ENCODE measurements around the gene HOMER2. TPM values are rescaled to one million over a fixed set of nuclear protein-coding genes. Genes with fewer than 3 reads are reported as not detected.

Gene HOMER2
- total and polyA plus RNA-seq, 8 donors: 2.9 to 144 (median 70.7) TPM

DNA sequence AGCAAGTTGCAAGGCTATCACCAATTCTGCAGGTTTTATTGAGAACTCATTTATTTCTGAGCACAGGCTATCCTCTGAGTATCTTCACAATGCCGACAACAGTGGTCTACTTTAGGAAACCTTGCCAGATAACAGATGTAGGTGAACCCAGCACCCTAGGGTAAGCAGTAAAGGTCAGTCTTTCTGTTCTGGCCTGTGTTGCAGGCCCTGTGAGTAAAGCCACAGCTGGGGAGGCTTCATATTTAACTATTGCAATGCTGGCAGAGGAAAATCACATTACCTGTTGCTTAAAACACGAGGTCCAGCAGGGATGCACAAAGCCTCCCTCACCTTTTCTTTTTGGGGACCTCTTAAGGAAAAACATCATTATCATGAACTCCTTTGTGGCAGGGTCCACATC, 87.6 kb downstream of the HOMER2 start:
- no peak overlapping the region for H3K27ac ChIP-seq
- peak in 1 of 2 donors; percentile 3 for DNase-seq

DNA sequence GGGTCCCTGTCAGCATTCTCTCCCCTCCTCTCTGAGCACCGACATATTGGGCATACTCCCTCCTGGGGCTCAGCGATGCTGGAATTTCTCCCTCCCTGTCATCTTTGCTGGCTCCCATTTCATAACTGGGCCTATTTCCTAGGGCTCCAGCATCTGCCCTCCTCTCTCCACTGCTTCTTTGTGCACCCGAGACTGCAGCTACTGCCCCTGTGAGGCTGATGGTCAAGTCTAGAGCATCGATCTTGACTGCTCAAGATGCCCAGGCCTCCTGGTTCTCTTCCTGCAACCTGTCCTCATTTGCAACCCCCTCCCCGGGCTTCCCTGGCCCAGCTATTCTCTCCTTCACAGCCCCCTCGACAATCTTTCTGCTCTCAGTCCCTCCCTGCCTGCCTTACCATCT, 89.6 kb downstream of the HOMER2 start:
- H3K4me3 ChIP-seq: no peak overlapping the region
- no peaks in the 10 kb centered on the region for H3K4me1 ChIP-seq
- no peak overlapping the region for H3K27ac ChIP-seq
- 80 to 93% (median 90%) methylated on average over 6 of the region's 6 CpGs for WGBS, 5 donors
- peak in 1 of 2 donors; percentile 16 for DNase-seq
- intact Hi-C loops (cut with DNase I; ENCODE audit: low total_unique reads): no loop called here
- TF ChIP-seq POLR2A (IDR thresholded peaks at IDR 0.05) (no peak), POLR2AphosphoS5 (IDR thresholded peaks at IDR 0.05) (no peak), EP300 (IDR thresholded peaks at IDR 0.05) (no peak)
- TF ChIP-seq, protein P1, sequence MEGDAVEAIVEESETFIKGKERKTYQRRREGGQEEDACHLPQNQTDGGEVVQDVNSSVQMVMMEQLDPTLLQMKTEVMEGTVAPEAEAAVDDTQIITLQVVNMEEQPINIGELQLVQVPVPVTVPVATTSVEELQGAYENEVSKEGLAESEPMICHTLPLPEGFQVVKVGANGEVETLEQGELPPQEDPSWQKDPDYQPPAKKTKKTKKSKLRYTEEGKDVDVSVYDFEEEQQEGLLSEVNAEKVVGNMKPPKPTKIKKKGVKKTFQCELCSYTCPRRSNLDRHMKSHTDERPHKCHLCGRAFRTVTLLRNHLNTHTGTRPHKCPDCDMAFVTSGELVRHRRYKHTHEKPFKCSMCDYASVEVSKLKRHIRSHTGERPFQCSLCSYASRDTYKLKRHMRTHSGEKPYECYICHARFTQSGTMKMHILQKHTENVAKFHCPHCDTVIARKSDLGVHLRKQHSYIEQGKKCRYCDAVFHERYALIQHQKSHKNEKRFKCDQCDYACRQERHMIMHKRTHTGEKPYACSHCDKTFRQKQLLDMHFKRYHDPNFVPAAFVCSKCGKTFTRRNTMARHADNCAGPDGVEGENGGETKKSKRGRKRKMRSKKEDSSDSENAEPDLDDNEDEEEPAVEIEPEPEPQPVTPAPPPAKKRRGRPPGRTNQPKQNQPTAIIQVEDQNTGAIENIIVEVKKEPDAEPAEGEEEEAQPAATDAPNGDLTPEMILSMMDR (IDR thresholded peaks at IDR 0.05): no peak
- no peaks in the 10 kb centered on the region for H3K27me3 ChIP-seq
- peaks cover 0 to 23% (median 11%) of the 10 kb centered on the region in 4 donors for H3K36me3 ChIP-seq
- H3K9me3 ChIP-seq: no peaks in the 10 kb centered on the region

More for the DNA sequence above, 87.6 kb downstream of the HOMER2 start:
- H3K4me3 ChIP-seq: no peak overlapping the region
- H3K36me3 ChIP-seq: peaks cover 0 to 13% (median 4%) of the 10 kb centered on the region in 4 donors
- intact Hi-C loops (cut with DNase I; ENCODE audit: low total_unique reads): no loop called here
- no peaks in the 10 kb centered on the region for H3K4me1 ChIP-seq
- H3K9me3 ChIP-seq: no peaks in the 10 kb centered on the region
- 74 to 87% (median 82%) methylated on average over 2 of the region's 2 CpGs for WGBS, 5 donors
- TF ChIP-seq, protein P1 (IDR thresholded peaks at IDR 0.05): no peak
- TF ChIP-seq EP300 (IDR thresholded peaks at IDR 0.05): no peak
- TF ChIP-seq POLR2A (IDR thresholded peaks at IDR 0.05): no peak
- no peak for TF ChIP-seq POLR2AphosphoS5 (IDR thresholded peaks at IDR 0.05)
- no peaks in the 10 kb centered on the region for H3K27me3 ChIP-seq

DNA sequence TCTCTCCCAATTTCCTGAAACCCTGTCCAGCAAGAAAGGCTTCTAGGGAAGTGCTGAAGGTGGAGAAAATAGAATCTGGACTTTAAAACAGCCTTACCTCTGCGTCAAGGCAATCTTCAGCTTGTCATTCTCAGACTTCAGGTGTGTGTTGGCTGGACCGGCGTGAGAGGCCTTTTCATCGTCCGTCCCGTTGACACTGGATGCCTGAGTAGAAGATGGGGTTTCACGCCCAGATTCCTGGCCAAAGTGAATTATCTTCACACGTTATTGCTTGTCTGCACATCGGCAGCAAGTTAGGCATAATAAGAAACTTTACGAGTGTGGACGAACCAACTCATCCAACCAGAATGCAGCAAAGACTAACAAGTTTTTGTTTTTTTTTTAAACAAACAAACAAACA, 93.6 kb downstream of the HOMER2 start:
- H3K27ac ChIP-seq: no peak overlapping the region
- no peaks in the 10 kb centered on the region for H3K27me3 ChIP-seq
- intact Hi-C loops (cut with DNase I; ENCODE audit: low total_unique reads): no loop called here
- WGBS, 5 donors: 94 to 97% (median 95%) methylated on average over 11 of the region's 11 CpGs
- TF ChIP-seq POLR2A (IDR thresholded peaks at IDR 0.05) (no peak), EP300 (IDR thresholded peaks at IDR 0.05) (no peak), POLR2AphosphoS5 (IDR thresholded peaks at IDR 0.05) (no peak)
- TF ChIP-seq, protein P1 (IDR thresholded peaks at IDR 0.05): no peak
- no peak for DNase-seq
- no peak overlapping the region for H3K4me3 ChIP-seq
- no peaks in the 10 kb centered on the region for H3K4me1 ChIP-seq
- no peaks in the 10 kb centered on the region for H3K9me3 ChIP-seq
- peaks cover 0 to 33% (median 20%) of the 10 kb centered on the region in 4 donors for H3K36me3 ChIP-seq

DNA sequence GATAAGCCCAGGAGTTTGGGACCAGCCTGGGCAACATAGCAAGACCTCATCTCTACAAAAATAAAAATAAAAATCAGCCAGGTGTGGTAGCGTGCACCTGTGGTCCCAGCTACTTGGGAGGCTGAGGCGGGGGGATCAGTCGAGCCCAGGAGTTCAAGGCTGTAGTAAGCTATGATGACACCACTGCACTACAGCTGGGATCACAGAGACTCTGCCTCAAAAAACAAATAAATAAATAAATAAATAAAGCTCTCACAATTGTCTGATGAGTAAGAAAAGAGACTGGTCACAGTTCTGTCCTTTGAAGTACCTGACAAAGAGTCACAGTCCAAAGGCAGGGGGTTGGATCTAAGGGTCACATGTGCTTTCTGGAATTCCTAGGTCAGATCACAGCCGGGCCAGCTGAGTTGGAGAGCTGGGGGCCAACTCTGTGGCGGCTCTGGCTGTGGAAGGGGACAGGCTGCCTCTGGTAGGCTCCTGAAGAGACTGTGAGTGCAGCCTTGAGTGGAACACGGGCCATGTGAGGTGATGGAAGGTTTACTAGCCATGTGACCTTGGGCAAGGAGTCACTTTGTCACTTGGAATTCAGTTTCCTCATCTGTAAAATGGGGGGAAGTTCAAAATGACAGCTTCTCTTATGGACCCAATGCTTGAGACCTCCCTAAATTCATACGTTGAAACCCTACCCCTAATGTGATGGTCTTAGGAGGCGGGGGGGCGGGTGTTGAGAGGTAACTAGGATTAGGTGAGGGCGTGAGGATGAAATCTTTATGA, 95.9 kb downstream of the HOMER2 start:
- no peak overlapping the region for H3K27ac ChIP-seq
- intact Hi-C loops (cut with DNase I; ENCODE audit: low total_unique reads): no loop called here
- no peak for TF ChIP-seq POLR2AphosphoS5 (IDR thresholded peaks at IDR 0.05)
- TF ChIP-seq, protein P1 (IDR thresholded peaks at IDR 0.05): no peak
- TF ChIP-seq EP300 (IDR thresholded peaks at IDR 0.05): no peak

More for the DNA sequence above, 95.9 kb downstream of the HOMER2 start:
- DNase-seq: peak in 1 of 2 donors; percentile 21
- Histone ChIP-seq H3K36me3 (peaks cover 11 to 49% (median 37%) of the 10 kb centered on the region in 4 donors), H3K4me3 (no peak overlapping the region), H3K9me3 (no peaks in the 10 kb centered on the region), H3K4me1 (no peaks in the 10 kb centered on the region), H3K27me3 (no peaks in the 10 kb centered on the region)
- WGBS, 5 donors: 90 to 94% (median 93%) methylated on average over 10 of the region's 10 CpGs

All from stomach (tissue), 9 donors.